Measurements from ENCODE around the gene ASTN2.

Gene ASTN2

DNA sequence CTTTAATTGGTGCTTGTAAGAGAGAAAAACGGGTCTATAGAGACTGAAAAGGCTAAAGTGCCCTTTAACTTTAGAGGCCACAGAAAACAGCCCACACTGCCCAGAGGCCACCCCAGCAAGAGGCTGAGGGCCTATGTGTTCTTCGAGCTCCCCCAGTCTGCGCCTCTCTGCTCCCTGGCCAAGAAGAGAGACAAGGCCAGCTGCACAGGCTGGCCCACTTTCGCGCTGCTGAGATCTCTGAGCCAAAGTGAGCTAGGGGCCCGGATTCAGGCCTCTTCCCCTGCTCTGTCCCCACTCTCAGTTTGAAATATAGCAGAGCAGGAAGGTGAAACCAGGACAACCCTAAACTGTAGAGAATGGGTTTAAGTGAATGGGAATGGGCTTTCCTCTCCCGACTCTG, 859.7 kb downstream of the ASTN2 start:
- Histone ChIP-seq H3K27ac (ENCODE audit: low read depth, low read length) (no peak overlapping the region), H2AFZ (ENCODE audit: low read length, unreplicated experiment) (no peak overlapping the region), H3K27me3 (ENCODE audit: insufficient read depth, low read length) (no peaks in the 10 kb centered on the region), H3K36me3 (ENCODE audit: insufficient read depth, low read length) (no peaks in the 10 kb centered on the region), H3K4me1 (ENCODE audit: control insufficient read depth, insufficient read depth, low read length, unreplicated experiment) (peaks cover 15% of the 10 kb centered on the region), H3K79me2 (ENCODE audit: control insufficient read depth, insufficient read depth, low read length, unreplicated experiment) (no peaks in the 10 kb centered on the region), H3K4me3 (ENCODE audit: low read depth, low read length) (no peak overlapping the region)

DNA sequence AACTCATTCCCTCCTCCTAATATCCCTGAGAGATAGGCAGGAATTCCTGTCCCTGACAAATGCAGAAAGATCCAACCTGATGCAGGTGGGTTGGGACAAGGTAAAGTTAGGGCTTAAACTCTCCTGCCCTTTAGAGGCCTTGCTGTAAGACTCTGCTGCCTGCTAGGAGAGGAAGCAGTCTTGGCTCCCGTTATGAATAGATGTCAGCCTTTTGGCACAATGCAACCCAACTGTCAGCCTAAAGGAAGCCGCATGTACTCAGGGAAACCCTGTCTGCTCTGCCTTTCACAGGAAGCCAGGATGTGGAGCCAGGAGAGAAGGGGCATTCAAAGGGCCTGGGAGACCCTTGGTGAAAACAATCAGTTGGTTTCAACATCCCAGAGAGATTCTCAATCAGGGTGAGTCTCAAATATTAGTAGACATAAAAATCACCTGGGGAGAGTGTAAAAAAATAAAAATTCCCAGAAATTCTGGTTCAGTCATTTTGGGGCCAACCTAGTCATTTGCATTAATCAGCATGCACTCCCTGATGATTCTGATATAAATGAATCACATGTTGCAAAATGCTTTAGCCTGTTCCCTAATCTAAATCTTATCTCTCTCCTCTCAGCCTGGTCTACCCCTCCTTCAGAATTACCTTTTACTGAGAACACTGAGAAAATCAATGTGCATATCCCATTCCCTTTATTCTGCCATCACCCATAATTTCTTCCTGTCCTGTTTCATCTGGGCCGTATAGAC, 864.0 kb downstream of the ASTN2 start:
- Histone ChIP-seq H3K79me2 (ENCODE audit: control insufficient read depth, insufficient read depth, low read length, unreplicated experiment) (no peaks in the 10 kb centered on the region), H3K4me1 (ENCODE audit: control insufficient read depth, insufficient read depth, low read length, unreplicated experiment) (peaks cover 47% of the 10 kb centered on the region), H3K36me3 (ENCODE audit: insufficient read depth, low read length) (no peaks in the 10 kb centered on the region), H3K4me3 (ENCODE audit: low read depth, low read length) (0 out of 2 replicates have a peak overlapping the region, but pooled peaks have one; percentile 8), H3K27me3 (ENCODE audit: insufficient read depth, low read length) (no peaks in the 10 kb centered on the region), H3K27ac (ENCODE audit: low read depth, low read length) (peak overlapping the region; percentile 95), H2AFZ (ENCODE audit: low read length, unreplicated experiment) (peak overlapping the region; percentile 34)

DNA sequence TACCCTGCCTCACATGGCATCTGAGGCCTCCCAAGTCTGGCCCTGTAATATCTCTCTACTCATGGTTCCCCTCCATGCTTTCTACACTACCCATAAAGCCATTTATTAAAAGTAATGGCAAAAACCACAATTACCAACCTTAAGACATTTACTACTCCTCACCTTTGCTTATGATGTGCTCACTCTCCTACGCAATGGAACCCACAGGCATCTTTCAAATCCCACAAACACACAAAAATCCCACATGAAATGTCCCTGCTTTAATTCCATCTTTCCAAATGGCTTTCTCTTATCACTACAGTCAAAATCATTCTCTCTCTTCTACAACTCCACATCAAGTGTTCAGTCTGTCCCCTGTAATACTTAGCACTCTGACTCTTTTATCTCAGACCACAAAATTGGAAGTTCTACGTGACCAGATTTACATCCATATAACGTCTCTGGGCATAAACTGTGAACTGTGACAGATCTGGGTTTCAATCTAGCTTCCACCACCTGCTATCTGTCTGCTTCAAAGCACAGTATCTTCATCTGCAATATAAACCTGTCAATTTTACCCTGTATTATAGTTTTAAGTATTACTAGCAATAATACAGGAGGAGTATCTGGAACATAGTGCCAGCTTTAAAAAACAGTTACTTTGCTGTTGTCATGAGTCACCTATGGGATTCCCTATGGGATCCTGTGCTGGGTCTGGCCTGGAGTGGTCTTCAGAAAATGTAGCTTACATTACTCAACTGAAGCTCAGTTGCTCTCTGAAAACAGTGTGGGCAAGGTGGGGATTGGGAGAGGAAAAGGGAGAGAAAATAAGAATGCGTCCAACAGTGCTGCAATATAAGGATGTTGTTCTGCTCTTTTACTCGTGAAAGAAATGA, 864.8 kb downstream of the ASTN2 start:
- Histone ChIP-seq H3K27me3 (ENCODE audit: insufficient read depth, low read length) (no peaks in the 10 kb centered on the region), H2AFZ (ENCODE audit: low read length, unreplicated experiment) (peak overlapping the region; percentile 34), H3K4me1 (ENCODE audit: control insufficient read depth, insufficient read depth, low read length, unreplicated experiment) (peaks cover 49% of the 10 kb centered on the region), H3K79me2 (ENCODE audit: control insufficient read depth, insufficient read depth, low read length, unreplicated experiment) (no peaks in the 10 kb centered on the region), H3K27ac (ENCODE audit: low read depth, low read length) (peak overlapping the region; percentile 95), H3K36me3 (ENCODE audit: insufficient read depth, low read length) (no peaks in the 10 kb centered on the region), H3K4me3 (ENCODE audit: low read depth, low read length) (0 out of 2 replicates have a peak overlapping the region, but pooled peaks have one; percentile 8)

DNA sequence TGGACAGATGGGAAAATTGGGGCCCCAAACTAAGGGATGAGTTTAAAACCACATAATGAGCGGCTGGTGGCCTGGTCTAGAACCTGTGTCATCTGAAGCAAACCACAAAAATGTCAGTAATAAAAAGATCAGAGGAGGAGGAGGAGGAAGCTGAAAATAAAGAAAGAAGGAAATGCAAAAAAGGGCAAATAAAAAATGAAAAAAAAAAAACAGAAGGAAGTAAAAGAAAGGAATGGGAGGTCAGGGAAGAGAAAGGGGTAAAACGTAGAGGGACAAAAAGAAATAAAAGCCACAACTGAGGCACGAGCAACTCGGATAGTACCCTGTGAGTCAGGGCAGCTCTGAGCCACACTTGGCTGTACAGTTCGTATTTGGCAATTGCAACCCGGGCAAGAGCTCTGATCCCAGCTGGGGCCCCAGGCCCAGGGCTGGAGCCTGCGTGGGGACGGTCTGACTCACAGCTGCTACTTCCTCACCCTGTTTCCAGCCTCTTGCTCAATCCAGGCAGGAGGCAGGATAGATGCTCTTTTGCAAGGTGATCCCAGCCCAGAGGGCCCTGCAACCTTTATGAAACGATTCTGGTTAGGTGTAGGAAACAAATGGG, 865.7 kb downstream of the ASTN2 start:
- H3K27me3 ChIP-seq (ENCODE audit: insufficient read depth, low read length), result no peaks in the 10 kb centered on the region
- H3K4me1 ChIP-seq (ENCODE audit: control insufficient read depth, insufficient read depth, low read length, unreplicated experiment), result peaks cover 58% of the 10 kb centered on the region
- no peaks in the 10 kb centered on the region for H3K36me3 ChIP-seq (ENCODE audit: insufficient read depth, low read length)
- peak overlapping the region; percentile 95 for H3K27ac ChIP-seq (ENCODE audit: low read depth, low read length)
- H3K4me3 ChIP-seq (ENCODE audit: low read depth, low read length), result no peak overlapping the region
- H3K79me2 ChIP-seq (ENCODE audit: control insufficient read depth, insufficient read depth, low read length, unreplicated experiment), result no peaks in the 10 kb centered on the region
- H2AFZ ChIP-seq (ENCODE audit: low read length, unreplicated experiment), result no peak overlapping the region

DNA sequence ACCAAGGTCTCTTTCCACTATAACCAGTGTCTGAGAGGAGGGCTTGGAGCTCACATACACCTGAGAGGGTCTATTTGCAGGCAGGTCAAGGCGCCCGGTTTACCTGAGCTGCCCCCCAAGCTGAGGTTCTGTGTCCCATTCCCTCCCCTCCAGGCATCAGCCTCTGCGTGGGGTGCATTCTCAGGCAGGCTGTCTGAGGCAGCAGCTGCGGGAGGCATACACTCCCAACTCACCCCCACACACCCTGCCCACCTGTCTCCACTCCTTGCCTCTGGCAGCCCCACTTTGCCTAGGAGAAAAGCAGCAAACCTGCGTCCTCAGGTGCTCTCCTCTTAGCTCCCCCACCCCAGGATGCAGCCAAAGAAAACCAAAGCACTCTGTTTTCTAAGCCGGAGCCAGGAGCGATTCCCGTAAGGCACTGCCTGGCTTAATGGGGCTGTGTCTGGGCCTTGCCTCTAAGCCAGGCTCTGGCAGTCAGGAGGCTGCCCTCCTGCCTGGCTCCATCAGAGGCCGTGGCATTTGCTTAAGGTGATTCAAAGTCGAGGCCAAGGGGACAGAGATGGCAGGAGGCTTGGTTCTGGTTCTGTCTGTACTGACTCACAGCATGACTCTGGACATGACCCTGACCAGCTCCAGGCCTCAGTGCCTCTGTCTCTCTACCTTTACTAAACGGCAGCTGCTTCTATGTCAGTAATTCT, 867.0 kb downstream of the ASTN2 start:
- Histone ChIP-seq H3K36me3 (ENCODE audit: insufficient read depth, low read length) (no peaks in the 10 kb centered on the region), H3K4me1 (ENCODE audit: control insufficient read depth, insufficient read depth, low read length, unreplicated experiment) (peaks cover 71% of the 10 kb centered on the region), H2AFZ (ENCODE audit: low read length, unreplicated experiment) (no peak overlapping the region), H3K4me3 (ENCODE audit: low read depth, low read length) (no peak overlapping the region), H3K27me3 (ENCODE audit: insufficient read depth, low read length) (no peaks in the 10 kb centered on the region), H3K79me2 (ENCODE audit: control insufficient read depth, insufficient read depth, low read length, unreplicated experiment) (no peaks in the 10 kb centered on the region), H3K27ac (ENCODE audit: low read depth, low read length) (peak overlapping the region; percentile 95)

DNA sequence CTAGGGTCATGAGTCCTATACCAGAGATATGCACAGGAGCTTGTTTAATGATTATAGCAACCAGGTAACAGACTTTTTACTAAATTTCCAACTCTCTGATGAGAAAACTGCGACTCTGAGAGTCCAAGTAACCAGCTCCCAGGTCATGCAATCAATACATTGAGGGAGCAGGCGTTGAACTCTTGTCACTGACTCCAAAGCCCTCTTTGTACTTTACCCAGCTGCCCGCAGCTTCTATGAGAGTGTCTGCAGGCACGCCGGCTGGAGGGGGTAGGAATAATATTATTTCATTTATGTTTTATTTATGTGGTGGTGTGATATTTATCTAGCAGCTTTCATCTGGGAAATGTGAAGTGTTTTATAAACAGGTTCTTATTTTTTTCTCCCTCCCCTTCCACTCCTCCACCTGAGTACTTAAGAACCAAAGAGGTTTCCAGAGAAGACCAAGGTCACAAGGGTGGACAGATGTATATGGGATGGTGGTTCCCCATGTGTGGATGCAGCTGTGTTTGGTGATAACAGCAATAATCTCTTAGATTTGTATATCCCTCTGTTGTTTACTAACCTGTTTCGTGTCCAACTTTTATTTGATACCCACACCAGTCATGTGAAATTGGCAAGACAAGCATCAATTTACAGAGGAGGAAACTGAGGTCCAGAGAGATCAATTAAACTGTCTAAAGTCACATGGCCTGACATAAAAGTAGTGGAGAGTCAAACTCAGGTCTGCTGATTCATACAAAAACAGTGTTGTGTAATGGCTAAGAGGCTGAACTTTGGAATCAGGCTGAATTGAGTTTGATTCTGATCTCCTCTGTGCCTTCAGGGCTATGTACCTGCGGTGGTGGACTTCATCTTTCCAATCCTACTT, 867.9 kb downstream of the ASTN2 start:
- Histone ChIP-seq H3K36me3 (ENCODE audit: insufficient read depth, low read length) (no peaks in the 10 kb centered on the region), H3K27ac (ENCODE audit: low read depth, low read length) (peak overlapping the region; percentile 95), H3K27me3 (ENCODE audit: insufficient read depth, low read length) (no peaks in the 10 kb centered on the region), H3K4me3 (ENCODE audit: low read depth, low read length) (no peak overlapping the region), H3K4me1 (ENCODE audit: control insufficient read depth, insufficient read depth, low read length, unreplicated experiment) (peaks cover 72% of the 10 kb centered on the region), H2AFZ (ENCODE audit: low read length, unreplicated experiment) (no peak overlapping the region), H3K79me2 (ENCODE audit: control insufficient read depth, insufficient read depth, low read length, unreplicated experiment) (no peaks in the 10 kb centered on the region)

DNA sequence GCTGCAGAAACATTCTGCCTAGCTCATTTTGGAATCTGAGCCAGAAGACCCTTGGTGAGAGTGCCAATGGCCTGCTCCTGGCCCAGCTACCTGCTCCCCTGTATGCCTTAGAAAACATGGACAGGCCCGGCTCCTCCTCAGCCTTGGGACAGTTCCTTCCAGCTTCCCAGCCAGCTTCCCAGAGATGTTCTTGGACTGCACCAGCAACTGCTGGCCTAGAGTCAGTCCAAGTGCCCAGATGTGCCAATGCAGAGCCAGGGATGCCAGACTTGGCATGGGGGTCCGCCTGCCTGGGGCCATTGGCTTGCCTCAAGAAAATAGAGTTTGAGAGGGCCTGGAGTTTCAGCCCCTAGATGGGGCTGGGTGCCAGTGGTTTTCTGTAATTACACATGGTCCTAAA, 870.0 kb downstream of the ASTN2 start:
- Histone ChIP-seq H3K27ac (ENCODE audit: low read depth, low read length) (peak overlapping the region; percentile 99), H3K79me2 (ENCODE audit: control insufficient read depth, insufficient read depth, low read length, unreplicated experiment) (no peaks in the 10 kb centered on the region), H3K4me1 (ENCODE audit: control insufficient read depth, insufficient read depth, low read length, unreplicated experiment) (peaks cover 55% of the 10 kb centered on the region), H3K4me3 (ENCODE audit: low read depth, low read length) (no peak overlapping the region), H3K27me3 (ENCODE audit: insufficient read depth, low read length) (no peaks in the 10 kb centered on the region), H2AFZ (ENCODE audit: low read length, unreplicated experiment) (no peak overlapping the region), H3K36me3 (ENCODE audit: insufficient read depth, low read length) (no peaks in the 10 kb centered on the region)

DNA sequence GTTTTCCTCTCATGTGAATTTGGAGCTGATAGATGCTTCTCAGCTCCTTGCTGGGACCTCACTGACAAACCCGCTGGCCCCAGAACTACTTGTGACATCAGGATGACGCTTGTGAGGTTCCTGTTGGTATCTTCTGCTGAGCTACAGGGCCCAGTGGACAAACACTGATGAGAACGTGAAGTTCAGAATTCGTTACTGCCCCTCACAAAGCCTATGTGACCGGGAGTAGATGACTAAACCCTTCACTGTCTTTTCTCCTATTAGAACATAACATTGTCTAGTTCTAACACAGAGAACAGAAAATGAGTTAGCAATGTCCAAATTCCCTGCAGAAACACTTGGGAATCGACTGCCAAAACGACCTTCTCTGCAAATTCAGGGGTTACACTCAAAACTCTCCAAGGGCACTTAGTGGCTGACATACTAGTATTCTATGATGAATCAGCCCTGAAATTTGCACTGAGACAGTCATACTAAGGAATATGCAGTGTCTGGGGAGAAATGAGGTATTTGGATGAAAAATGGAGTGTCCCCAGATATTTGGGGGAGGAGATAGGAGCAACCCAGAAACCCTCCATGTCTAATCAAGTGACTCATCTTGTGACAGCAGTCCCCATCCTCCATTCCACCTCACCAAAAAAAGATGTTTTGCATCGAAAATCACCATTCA, 871.0 kb downstream of the ASTN2 start:
- H3K36me3 ChIP-seq (ENCODE audit: insufficient read depth, low read length), result no peaks in the 10 kb centered on the region
- H3K4me3 ChIP-seq (ENCODE audit: low read depth, low read length), result peak overlapping the region; percentile 33
- peaks cover 47% of the 10 kb centered on the region for H3K4me1 ChIP-seq (ENCODE audit: control insufficient read depth, insufficient read depth, low read length, unreplicated experiment)
- H3K27ac ChIP-seq (ENCODE audit: low read depth, low read length), result peak overlapping the region; percentile 99
- H2AFZ ChIP-seq (ENCODE audit: low read length, unreplicated experiment), result peak overlapping the region; percentile 64
- H3K79me2 ChIP-seq (ENCODE audit: control insufficient read depth, insufficient read depth, low read length, unreplicated experiment), result no peaks in the 10 kb centered on the region
- no peaks in the 10 kb centered on the region for H3K27me3 ChIP-seq (ENCODE audit: insufficient read depth, low read length)

DNA sequence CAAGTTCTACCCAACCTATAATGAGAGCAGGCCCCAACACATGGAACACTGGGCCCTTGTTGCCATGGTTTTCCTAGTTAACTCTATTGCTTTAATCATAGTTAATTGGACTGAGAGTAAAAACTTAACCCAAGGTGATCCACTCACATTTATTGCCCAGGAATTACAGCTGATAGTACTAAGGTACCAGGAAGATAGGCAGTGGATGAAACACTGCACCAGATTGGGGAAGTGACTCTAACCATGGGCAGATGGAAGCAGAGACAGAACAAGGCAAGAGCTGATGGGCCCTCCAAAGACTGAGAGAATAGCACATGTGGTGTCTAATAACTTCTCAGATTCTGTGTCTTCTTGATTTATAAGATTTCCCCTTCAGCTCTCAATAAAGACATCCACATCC, 873.5 kb downstream of the ASTN2 start:
- Histone ChIP-seq H3K79me2 (ENCODE audit: control insufficient read depth, insufficient read depth, low read length, unreplicated experiment) (no peaks in the 10 kb centered on the region), H3K4me3 (ENCODE audit: low read depth, low read length) (no peak overlapping the region), H3K27me3 (ENCODE audit: insufficient read depth, low read length) (no peaks in the 10 kb centered on the region), H3K4me1 (ENCODE audit: control insufficient read depth, insufficient read depth, low read length, unreplicated experiment) (peaks cover 25% of the 10 kb centered on the region), H3K27ac (ENCODE audit: low read depth, low read length) (no peak overlapping the region), H3K36me3 (ENCODE audit: insufficient read depth, low read length) (no peaks in the 10 kb centered on the region), H2AFZ (ENCODE audit: low read length, unreplicated experiment) (no peak overlapping the region)
